ENCODE measurements around the gene PRKCH. TPM values are rescaled to one million over a fixed set of nuclear protein-coding genes. Genes with fewer than 3 reads are reported as not detected.

Gene PRKCH
- polyA plus RNA-seq, 3 donors = 3.6 to 6.2 (median 5.4) TPM

GRCh38 chr14:61282746-61283145, 38.6 kb upstream of the PRKCH start:
- H3K4me3 Mint-ChIP-seq = peak overlapping the region in 1 of 2 donors; percentile 16
- no peak overlapping the region for H3K4me3 ChIP-seq (replicated peaks in 1 of 3; ENCODE audit: low read depth in 2 of 3, low read length in 3 of 3)
- no peak overlapping the region for H3K9ac ChIP-seq (ENCODE audit: insufficient read depth, low read length, poor library complexity, severe bottlenecking)
- H4K20me1 ChIP-seq (ENCODE audit: insufficient read depth, low read length) = no peaks in the 10 kb centered on the region
- TF ChIP-seq, protein P1, sequence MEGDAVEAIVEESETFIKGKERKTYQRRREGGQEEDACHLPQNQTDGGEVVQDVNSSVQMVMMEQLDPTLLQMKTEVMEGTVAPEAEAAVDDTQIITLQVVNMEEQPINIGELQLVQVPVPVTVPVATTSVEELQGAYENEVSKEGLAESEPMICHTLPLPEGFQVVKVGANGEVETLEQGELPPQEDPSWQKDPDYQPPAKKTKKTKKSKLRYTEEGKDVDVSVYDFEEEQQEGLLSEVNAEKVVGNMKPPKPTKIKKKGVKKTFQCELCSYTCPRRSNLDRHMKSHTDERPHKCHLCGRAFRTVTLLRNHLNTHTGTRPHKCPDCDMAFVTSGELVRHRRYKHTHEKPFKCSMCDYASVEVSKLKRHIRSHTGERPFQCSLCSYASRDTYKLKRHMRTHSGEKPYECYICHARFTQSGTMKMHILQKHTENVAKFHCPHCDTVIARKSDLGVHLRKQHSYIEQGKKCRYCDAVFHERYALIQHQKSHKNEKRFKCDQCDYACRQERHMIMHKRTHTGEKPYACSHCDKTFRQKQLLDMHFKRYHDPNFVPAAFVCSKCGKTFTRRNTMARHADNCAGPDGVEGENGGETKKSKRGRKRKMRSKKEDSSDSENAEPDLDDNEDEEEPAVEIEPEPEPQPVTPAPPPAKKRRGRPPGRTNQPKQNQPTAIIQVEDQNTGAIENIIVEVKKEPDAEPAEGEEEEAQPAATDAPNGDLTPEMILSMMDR (IDR thresholded peaks at IDR 0.05) = no peak
- H3K4me2 ChIP-seq (replicated peaks; ENCODE audit: extremely low read depth, low read length, poor library complexity, severe bottlenecking) = no peak overlapping the region
- no peak for DNase-seq
- peaks cover 52 to 79% of the 10 kb centered on the region in 2 donors for H3K27me3 ChIP-seq (ENCODE audit: control insufficient read depth in 2 of 2, insufficient read depth in 2 of 2, low read length in 2 of 2)
- intact Hi-C loops (cut with micrococcal nuclease) = no loop called here
- no peak overlapping the region for H3K27ac Mint-ChIP-seq
- peaks cover 49 to 67% (median 54%) of the 10 kb centered on the region in 3 donors for H3K27me3 Mint-ChIP-seq (ENCODE audit: low read depth in 3 of 3)
- peaks cover 14 to 15% of the 10 kb centered on the region in 2 donors for H3K4me1 ChIP-seq (ENCODE audit: control insufficient read depth in 1 of 2, insufficient read depth in 2 of 2, low read length in 2 of 2)
- no peak overlapping the region for H2AFZ ChIP-seq (ENCODE audit: insufficient read depth, low read depth, low read length, poor library complexity, severe bottlenecking)
- peaks cover 0 to 12% (median 0%) of the 10 kb centered on the region in 7 donors for H3K9me3 Mint-ChIP-seq
- H3K36me3 ChIP-seq (replicated peaks in 1 of 2; ENCODE audit: control insufficient read depth in 1 of 2, insufficient read depth in 2 of 2, low read length in 2 of 2) = no peaks in the 10 kb centered on the region
- H3K79me2 ChIP-seq (ENCODE audit: insufficient read depth, low read length) = no peaks in the 10 kb centered on the region
- peaks cover 3 to 9% of the 10 kb centered on the region in 2 donors for H3K9me3 ChIP-seq (replicated peaks in 1 of 2; ENCODE audit: control insufficient read depth in 1 of 2, insufficient read depth in 1 of 2, low read length in 2 of 2)
- H3K4me1 Mint-ChIP-seq = peaks cover 24% of the 10 kb centered on the region
- WGBS (ENCODE audit: insufficient coverage) = no CpG with 5 or more reads among the region's 2 CpGs
- H3K27ac ChIP-seq (ENCODE audit: low read depth in 1 of 2, low read length in 2 of 2) = no peak overlapping the region
- H3K36me3 Mint-ChIP-seq = no peaks in the 10 kb centered on the region

DNA sequence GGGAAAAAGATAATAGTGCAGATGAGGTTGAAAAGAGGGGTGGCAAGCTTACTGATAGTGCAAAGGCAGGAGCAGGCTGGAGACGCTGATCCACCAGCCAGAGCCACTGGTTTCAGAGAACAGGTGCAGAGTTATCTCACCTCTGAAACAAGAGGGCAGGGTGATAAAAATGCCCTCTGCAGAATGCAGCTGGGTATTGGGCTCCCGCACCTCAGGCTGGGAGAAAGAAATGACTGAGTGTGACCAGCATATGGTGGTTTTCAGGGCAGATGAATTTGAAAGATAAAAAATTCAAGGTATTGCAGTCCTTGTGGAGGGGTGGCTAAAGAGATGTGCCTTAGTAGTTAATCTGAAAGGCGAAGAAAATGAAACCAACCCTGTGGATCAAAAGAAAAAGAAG, 37.4 kb upstream of the PRKCH start:
- H4K20me1 ChIP-seq (ENCODE audit: insufficient read depth, low read length) = no peaks in the 10 kb centered on the region
- no peaks in the 10 kb centered on the region for H3K36me3 ChIP-seq (replicated peaks in 1 of 2; ENCODE audit: control insufficient read depth in 1 of 2, insufficient read depth in 2 of 2, low read length in 2 of 2)
- Mint-ChIP-seq H3K4me1 (peaks cover 24% of the 10 kb centered on the region), H3K9me3 (peaks cover 0 to 12% (median 0%) of the 10 kb centered on the region in 7 donors), H3K4me3 (peak overlapping the region in 1 of 2 donors; percentile 26), H3K27ac (no peak overlapping the region), H3K27me3 (ENCODE audit: low read depth in 3 of 3) (peaks cover 45 to 62% (median 51%) of the 10 kb centered on the region in 3 donors), H3K36me3 (no peaks in the 10 kb centered on the region)
- H3K4me1 ChIP-seq (ENCODE audit: control insufficient read depth in 1 of 2, insufficient read depth in 2 of 2, low read length in 2 of 2) = peaks cover 14 to 15% of the 10 kb centered on the region in 2 donors
- 78% methylated on average over 3 of the region's 3 CpGs for WGBS (ENCODE audit: insufficient coverage)
- H3K9ac ChIP-seq (ENCODE audit: insufficient read depth, low read length, poor library complexity, severe bottlenecking) = no peak overlapping the region
- no peaks in the 10 kb centered on the region for H3K79me2 ChIP-seq (ENCODE audit: insufficient read depth, low read length)
- DNase-seq = no peak
- peaks cover 3 to 9% of the 10 kb centered on the region in 2 donors for H3K9me3 ChIP-seq (replicated peaks in 1 of 2; ENCODE audit: control insufficient read depth in 1 of 2, insufficient read depth in 1 of 2, low read length in 2 of 2)
- TF ChIP-seq, protein P1 (IDR thresholded peaks at IDR 0.05) = no peak
- H2AFZ ChIP-seq (ENCODE audit: insufficient read depth, low read depth, low read length, poor library complexity, severe bottlenecking) = no peak overlapping the region
- intact Hi-C loops (cut with micrococcal nuclease) = no loop called here
- no peak overlapping the region for H3K4me3 ChIP-seq (replicated peaks in 1 of 3; ENCODE audit: low read depth in 2 of 3, low read length in 3 of 3)
- no peak overlapping the region for H3K4me2 ChIP-seq (replicated peaks; ENCODE audit: extremely low read depth, low read length, poor library complexity, severe bottlenecking)
- no peak overlapping the region for H3K27ac ChIP-seq (ENCODE audit: low read depth in 1 of 2, low read length in 2 of 2)
- H3K27me3 ChIP-seq (ENCODE audit: control insufficient read depth in 2 of 2, insufficient read depth in 2 of 2, low read length in 2 of 2) = peaks cover 42 to 66% of the 10 kb centered on the region in 2 donors

All from CD14-positive monocyte (primary cell).